Thymus (tissue), 11 donors: Measurements from ENCODE around the gene WFDC8. TPM values are rescaled to one million over a fixed set of nuclear protein-coding genes. Genes with fewer than 3 reads are reported as not detected.
"Not testable (repeated sequence)": the region's sequence is repeated elsewhere in the genome, so short reads cannot be mapped to it uniquely, and the experiment has no call there.

Experiments used
- DNase-seq, 9 donors: peaks; one replicate each; pipeline ENCODE4 v3.0.0-alpha.2; 2013; ENCODE audit warnings: low spot score in 9 of 9, low read depth in 6 of 9, missing footprints in 1 of 9
- H3K27ac ChIP-seq, 2 donors: one replicate each; pipeline ENCODE4 v1.5.1; 2013; ENCODE audit warnings: control low read depth in 1 of 2, low read depth in 1 of 2, low read length in 1 of 2, mild to moderate bottlenecking in 1 of 2, moderate library complexity in 1 of 2
- H3K27me3 ChIP-seq, 2 donors: one replicate each; pipeline ENCODE4 v1.5.1; 2013; ENCODE audit warnings: low read length in 1 of 2; ENCODE audit not compliant: control insufficient read depth in 2 of 2, insufficient read depth in 1 of 2
- H3K36me3 ChIP-seq, 2 donors: one replicate each; pipeline ENCODE4 v1.5.1; 2013; ENCODE audit warnings: low read length in 1 of 2, mild to moderate bottlenecking in 1 of 2, moderate library complexity in 1 of 2; ENCODE audit not compliant: control insufficient read depth in 2 of 2, insufficient read depth in 2 of 2
- H3K4me1 ChIP-seq, 2 donors: one replicate each; pipeline ENCODE4 v1.5.1; 2013; ENCODE audit warnings: low read length in 2 of 2; ENCODE audit not compliant: control insufficient read depth in 2 of 2, insufficient read depth in 2 of 2
- H3K4me3 ChIP-seq, 2 donors: one replicate each; pipeline ENCODE4 v1.5.1; 2013; ENCODE audit warnings: low read length in 2 of 2, control low read depth in 1 of 2, mild to moderate bottlenecking in 1 of 2
- H3K9me3 ChIP-seq, 2 donors: one replicate each; pipeline ENCODE4 v1.5.1; 2013; ENCODE audit warnings: low read length in 1 of 2, mild to moderate bottlenecking in 1 of 2; ENCODE audit not compliant: control insufficient read depth in 2 of 2, insufficient read depth in 1 of 2
- WGBS: extraction: QIAGEN DNeasy Blood & Tissue Kit; methylation state at CpG from one replicate; pipeline ENCODE4 v1.1.7; 2013; 5-methylcytosine and 5-hydroxymethylcytosine counted together
- polyA plus RNA-seq: library from polyadenylated mRNA; stranded (reverse); fragments of 200-250 nt; gene quantifications from one replicate; pipeline ENCODE4 v1.2.3, GENCODE V29; 2013
- total RNA-seq: library from RNA; stranded (reverse); fragments of 120-200 nt; gene quantifications from one replicate; pipeline ENCODE4 v1.2.4, GENCODE V29; 2013
- donor health status: healthy.

Gene WFDC8
- total and polyA plus RNA-seq, 2 donors: not detected

DNA sequence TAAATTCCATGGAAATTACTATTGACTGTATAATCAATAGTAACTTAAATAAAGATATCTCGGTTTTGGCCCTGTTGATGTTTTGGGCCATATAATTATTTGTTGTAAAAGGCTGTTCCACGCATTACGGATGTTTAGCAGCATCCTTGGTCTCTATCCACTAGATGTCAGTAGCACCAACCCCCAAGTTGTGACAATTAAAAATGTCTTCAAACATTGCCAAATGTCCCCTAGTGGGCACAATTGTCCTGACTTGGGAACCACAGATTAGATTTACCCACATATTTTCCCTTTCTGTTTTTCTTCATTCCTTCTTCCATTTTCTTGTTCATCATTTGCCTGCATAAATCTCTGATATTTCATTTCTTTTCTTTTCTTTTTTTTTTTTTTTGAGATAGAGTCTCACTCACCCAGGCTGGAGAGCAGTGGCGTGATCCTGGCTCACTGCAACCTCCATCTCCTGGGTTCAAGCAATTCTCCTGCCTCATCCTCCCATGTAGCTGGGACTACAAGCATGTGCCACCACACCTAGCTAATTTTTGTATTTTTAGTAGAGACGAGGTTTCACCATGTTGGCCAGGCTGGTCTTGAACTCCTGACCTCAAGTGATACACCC lies 13.6 kb upstream of the WFDC8 start:
- Histone ChIP-seq H3K9me3 (no peaks in the 10 kb centered on the region), H3K4me1 (no peaks in the 10 kb centered on the region), H3K4me3 (no peak overlapping the region), H3K27ac (no peak overlapping the region), H3K27me3 (no peaks in the 10 kb centered on the region), H3K36me3 (no peaks in the 10 kb centered on the region)
- WGBS: 65% methylated on average over 5 of the region's 5 CpGs
- DNase-seq: peak in 2 of 9 donors; percentile 11 to 38

DNA sequence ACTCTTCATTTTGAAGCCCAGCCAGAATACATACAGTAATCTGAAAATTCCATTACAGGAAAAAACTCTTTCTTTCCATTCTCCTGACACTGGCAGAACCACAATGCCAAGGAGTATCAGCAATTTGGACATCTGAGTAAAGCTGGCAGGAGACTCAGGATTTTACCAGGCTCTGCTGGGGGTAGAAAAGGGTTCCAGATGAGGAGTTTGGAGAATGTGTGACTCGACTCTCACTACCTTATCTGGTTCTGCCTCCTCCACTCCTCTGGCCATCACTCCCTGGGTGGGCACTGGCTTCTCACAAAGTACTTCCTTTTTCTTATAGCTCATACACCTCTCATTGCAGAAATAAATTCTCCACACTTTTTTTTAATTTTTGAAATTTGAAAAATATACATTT lies 10.6 kb upstream of the WFDC8 start:
- Histone ChIP-seq H3K27me3 (no peaks in the 10 kb centered on the region), H3K9me3 (no peaks in the 10 kb centered on the region), H3K27ac (no peak overlapping the region), H3K4me3 (no peak overlapping the region), H3K4me1 (no peaks in the 10 kb centered on the region), H3K36me3 (no peaks in the 10 kb centered on the region)
- no peak for DNase-seq
- WGBS: 20% methylated on average over 1 of the region's 1 CpG

DNA sequence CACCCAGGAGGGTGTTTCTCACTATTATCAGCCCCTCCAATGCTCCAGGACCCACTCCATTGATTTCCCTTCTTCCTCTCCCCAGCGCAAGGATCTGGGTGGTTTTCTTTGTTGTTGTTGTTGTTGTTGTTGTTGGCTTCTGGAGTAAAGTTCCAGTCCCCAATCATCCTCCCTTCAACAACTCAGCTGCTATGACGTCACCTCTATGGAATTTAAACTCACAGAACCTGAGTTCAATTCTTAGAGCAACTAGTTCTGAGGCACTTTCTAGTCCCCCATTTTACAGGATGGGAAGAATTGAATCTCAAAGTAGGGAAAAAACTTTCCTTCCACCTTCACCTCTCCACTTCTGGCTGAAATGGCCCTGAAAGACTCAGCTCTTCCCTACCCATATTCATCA lies 9.7 kb upstream of the WFDC8 start:
- Histone ChIP-seq H3K4me1 (no peaks in the 10 kb centered on the region), H3K36me3 (no peaks in the 10 kb centered on the region), H3K27ac (no peak overlapping the region), H3K27me3 (no peaks in the 10 kb centered on the region), H3K4me3 (no peak overlapping the region), H3K9me3 (no peaks in the 10 kb centered on the region)
- no peak for DNase-seq
- 90% methylated on average over 2 of the region's 2 CpGs for whole genome bisulfite sequencing

DNA sequence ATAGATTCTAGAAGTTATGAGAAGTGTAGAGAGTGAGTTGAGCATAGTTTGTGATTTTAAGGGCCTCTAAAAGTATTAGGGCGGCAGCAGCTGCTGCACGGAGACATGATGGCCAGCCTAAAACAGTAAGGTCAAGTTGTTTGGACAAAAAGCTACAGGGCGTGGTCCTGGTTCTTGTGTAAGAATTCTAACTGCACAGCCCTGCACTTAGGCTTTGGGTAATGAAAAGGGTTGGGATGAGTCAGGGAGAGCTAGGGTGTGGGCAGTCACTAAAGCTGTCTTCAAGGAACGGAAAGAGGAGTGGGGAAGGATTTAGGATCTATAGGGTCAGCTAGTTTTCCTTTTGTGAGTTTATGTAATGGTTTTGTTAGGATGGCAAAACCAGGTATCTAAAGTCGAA lies 6.9 kb upstream of the WFDC8 start:
- not testable (repeated sequence) for H3K27me3 ChIP-seq, H3K36me3 ChIP-seq
- 94% methylated on average over 5 of the region's 5 CpGs for WGBS

DNA sequence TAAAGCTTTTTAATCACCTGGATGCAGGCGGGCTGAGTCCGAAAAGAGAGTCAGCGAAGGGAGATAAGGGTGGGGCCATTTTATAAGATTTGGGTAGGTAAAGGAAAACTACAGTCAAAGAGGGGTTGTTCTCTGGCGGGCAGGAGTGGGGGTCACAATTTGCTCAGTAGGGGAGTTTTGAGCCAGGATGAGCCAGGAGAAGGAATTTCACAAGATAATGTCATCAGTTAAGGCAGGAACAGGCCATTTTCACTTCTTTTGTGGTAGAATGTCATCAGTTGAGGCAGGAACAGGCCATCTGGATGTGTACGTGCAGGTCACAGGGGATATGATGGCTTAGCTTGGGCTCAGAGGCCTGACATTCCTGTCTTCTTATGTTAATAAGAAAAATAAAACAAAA lies 5.2 kb upstream of the WFDC8 start:
- not testable (repeated sequence) for H3K27me3 ChIP-seq, H3K4me1 ChIP-seq, H3K9me3 ChIP-seq, DNase-seq, H3K27ac ChIP-seq, H3K36me3 ChIP-seq, H3K4me3 ChIP-seq
- WGBS: 93% methylated on average over 5 of the region's 5 CpGs

More for the DNA sequence above, 6.9 kb upstream of the WFDC8 start:
- not testable (repeated sequence) for H3K9me3 ChIP-seq, DNase-seq, H3K4me3 ChIP-seq, H3K27ac ChIP-seq, H3K4me1 ChIP-seq

DNA sequence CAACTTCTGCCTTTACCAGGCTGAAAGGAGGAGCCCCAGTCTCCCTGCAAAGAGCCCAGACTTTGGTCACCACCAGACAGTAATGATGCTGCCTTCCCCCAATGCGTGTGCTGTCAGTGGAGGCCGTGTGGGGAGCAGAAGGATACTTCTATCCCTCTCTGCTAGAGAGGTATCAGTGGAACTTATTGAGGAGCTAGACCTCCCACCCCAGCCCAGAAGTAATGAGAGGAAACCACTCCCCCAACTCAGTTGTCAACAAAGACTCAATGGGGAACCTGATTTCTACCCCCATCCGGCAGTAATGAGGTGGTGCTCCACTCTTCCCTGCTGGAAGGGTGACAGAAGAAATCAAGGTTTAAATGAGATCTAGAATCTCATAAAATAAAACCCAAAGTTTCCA lies 4.4 kb upstream of the WFDC8 start:
- no peak overlapping the region for H3K27ac ChIP-seq
- no peaks in the 10 kb centered on the region for H3K9me3 ChIP-seq
- 82% methylated on average over 3 of the region's 3 CpGs for WGBS
- H3K27me3 ChIP-seq: peaks cover 0 to 3% of the 10 kb centered on the region in 2 donors
- H3K4me3 ChIP-seq: no peak overlapping the region
- no peaks in the 10 kb centered on the region for H3K4me1 ChIP-seq
- no peaks in the 10 kb centered on the region for H3K36me3 ChIP-seq
- no peak for DNase-seq

DNA sequence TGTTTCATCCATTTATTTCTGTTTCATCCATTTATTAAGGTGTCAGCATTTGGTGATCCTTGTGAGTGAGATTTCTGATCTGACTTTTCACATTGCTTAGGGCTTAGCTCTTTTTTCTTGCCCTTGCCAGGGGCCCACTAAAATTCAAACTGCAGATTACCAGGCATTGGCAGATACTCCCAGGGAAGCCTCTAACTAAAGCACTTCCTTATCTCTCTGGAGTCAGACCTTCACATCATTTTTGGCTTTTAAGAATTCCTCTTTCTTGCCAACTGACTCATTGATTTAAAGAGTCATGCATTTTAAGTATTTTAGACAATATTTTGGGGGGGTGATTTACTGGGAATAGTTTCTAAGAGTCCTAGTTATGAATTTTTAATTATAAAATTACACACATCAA lies 2.6 kb upstream of the WFDC8 start:
- peaks cover 0 to 3% of the 10 kb centered on the region in 2 donors for H3K27me3 ChIP-seq
- DNase-seq: no peak

DNA sequence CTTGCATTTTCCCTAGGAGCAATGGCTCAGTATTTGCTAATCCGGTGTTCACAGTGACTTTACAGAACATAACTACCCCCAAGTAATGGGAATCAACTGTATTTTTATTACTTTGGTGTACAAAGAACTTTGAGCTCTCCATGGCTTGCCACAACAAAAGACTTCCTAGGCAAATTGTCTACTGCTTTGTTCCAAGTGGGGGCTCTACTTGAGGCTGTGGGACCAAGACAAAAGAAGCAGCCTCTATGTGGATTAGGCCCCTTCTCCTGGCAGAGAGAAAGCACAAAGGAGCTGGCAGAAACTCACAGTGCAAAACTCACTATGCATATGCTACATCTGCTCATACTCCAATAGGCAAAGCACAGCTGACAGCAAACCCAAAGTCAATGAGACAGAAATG lies 853 bp downstream of the WFDC8 start:
- 92% methylated on average over 1 of the region's 1 CpG for WGBS
- no peaks in the 10 kb centered on the region for H3K4me1 ChIP-seq
- H3K27me3 ChIP-seq: no peaks in the 10 kb centered on the region
- no peaks in the 10 kb centered on the region for H3K9me3 ChIP-seq
- H3K4me3 ChIP-seq: no peak overlapping the region
- DNase-seq: no peak
- H3K36me3 ChIP-seq: no peaks in the 10 kb centered on the region
- no peak overlapping the region for H3K27ac ChIP-seq

More for the DNA sequence above, 2.6 kb upstream of the WFDC8 start:
- H3K27ac ChIP-seq: no peak overlapping the region
- H3K36me3 ChIP-seq: no peaks in the 10 kb centered on the region
- no peaks in the 10 kb centered on the region for H3K9me3 ChIP-seq
- no peaks in the 10 kb centered on the region for H3K4me1 ChIP-seq
- H3K4me3 ChIP-seq: no peak overlapping the region

DNA sequence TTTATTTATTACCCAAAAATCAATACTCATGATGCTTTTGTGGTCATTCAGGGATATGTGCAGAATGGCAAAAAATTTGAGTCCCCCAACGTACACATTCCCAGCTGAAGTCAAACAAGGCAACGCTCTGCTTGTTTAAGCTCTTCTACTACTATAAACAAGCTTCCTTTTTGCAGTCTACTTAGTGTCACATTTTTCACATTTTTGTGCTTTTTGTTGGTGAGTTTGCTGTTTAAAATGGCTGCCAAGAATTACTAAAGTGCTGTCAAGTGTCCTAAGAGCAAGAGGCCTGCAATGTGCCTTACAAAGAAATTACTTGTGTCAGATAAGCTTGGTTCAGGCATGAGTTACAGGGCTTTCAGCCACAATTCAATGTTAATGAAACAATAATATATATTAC lies 2.1 kb downstream of the WFDC8 start:
- Histone ChIP-seq H3K27ac (no peak overlapping the region), H3K9me3 (no peaks in the 10 kb centered on the region), H3K27me3 (no peaks in the 10 kb centered on the region), H3K36me3 (no peaks in the 10 kb centered on the region), H3K4me3 (no peak overlapping the region), H3K4me1 (no peaks in the 10 kb centered on the region)
- WGBS: 87% methylated on average over 2 of the region's 2 CpGs
- no peak for DNase-seq

DNA sequence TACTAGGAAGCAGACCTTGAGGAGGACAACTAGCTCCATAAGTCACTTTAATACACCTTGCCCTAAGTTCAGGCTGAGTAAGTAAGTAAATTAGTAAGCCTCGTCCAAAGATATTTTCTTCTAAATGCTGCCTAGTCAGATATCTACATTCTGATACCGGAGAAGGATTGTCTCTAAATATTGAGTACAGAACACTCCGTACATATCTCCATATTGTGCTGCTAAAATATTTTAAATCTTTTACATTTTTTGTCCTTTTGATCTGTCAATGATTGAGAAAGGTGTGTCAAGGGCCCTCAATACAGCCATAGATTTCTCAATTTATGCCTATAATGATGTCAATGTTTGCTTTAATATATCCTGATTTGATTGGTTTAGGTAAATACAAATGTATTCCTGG lies 3.2 kb downstream of the WFDC8 start:
- 93% methylated on average over 3 of the region's 3 CpGs for WGBS
- H3K4me1 ChIP-seq: no peaks in the 10 kb centered on the region
- H3K9me3 ChIP-seq: no peaks in the 10 kb centered on the region
- no peaks in the 10 kb centered on the region for H3K27me3 ChIP-seq
- no peak overlapping the region for H3K27ac ChIP-seq
- no peak overlapping the region for H3K4me3 ChIP-seq
- H3K36me3 ChIP-seq: no peaks in the 10 kb centered on the region
- no peak for DNase-seq
